Cardiac muscle cell (in vitro differentiated cells and primary cell): Measurements from ENCODE around the gene BNC2. TPM values are rescaled to one million over a fixed set of nuclear protein-coding genes. Genes with fewer than 3 reads are reported as not detected.

Experiments used
- DNase-seq, 2 donors: peaks; one replicate each; pipeline versions ENCODE4 v3.0.0 to v3.0.0-alpha.2; 2010 to 2017; ENCODE audit warnings: low read depth in 1 of 2, low spot score in 1 of 2
- H3K27ac ChIP-seq: fragments of 200-600 bp; sonication (generic); 2 replicates; pipeline ENCODE4 v1.5.1; 2016
- H3K27me3 ChIP-seq: fragments of 200-600 bp; sonication (generic); 2 replicates; pipeline ENCODE4 v1.6.0; 2016; ENCODE audit warnings: control low read depth
- H3K36me3 ChIP-seq: fragments of 200-600 bp; sonication (generic); 2 replicates; pipeline ENCODE4 v1.5.1; 2016; ENCODE audit warnings: control low read depth
- H3K4me1 ChIP-seq: fragments of 200-600 bp; sonication (generic); 2 replicates; pipeline ENCODE4 v1.8.1; 2017; ENCODE audit warnings: low read depth, mild to moderate bottlenecking, mixed run types
- H3K4me3 ChIP-seq: fragments of 200-600 bp; sonication (generic); 2 replicates; pipeline ENCODE4 v1.5.1; 2016; ENCODE audit warnings: mild to moderate bottlenecking
- H3K9me3 ChIP-seq: fragments of 200-600 bp; sonication (generic); 2 replicates; pipeline ENCODE4 v1.5.1; 2017; ENCODE audit warnings: low read depth, mild to moderate bottlenecking, control low read depth
- CTCF ChIP-seq: IDR thresholded peaks from 2 replicates; pipeline ENCODE4 v1.5.1; 2012; ENCODE audit warnings: low read depth, mild to moderate bottlenecking, low read length
- polyA plus RNA-seq: library from polyadenylated mRNA; unstranded; fragments of >200 nt; fragmentation: Nextera tagmentation; extraction: Ambion mirVana; gene quantifications from 2 replicates; pipeline ENCODE4 v1.2.1, GENCODE V29; 2016
- total RNA-seq: library from RNA; depleted of rRNA; stranded (reverse); fragments of >200 nt; gene quantifications from 2 replicates; pipeline ENCODE4 v1.2.3, GENCODE V29; 2016

BNC2 gene
- total and polyA plus RNA-seq, 2 experiments from 2014 or later = 0.54 to 0.55 TPM

GRCh38 chr9:16505199-16505598, 365.3 kb downstream of the BNC2 start:
- no peak overlapping the region for H3K27ac ChIP-seq
- H3K4me3 ChIP-seq = no peak overlapping the region
- H3K27me3 ChIP-seq = no peaks in the 10 kb centered on the region
- TF ChIP-seq CTCF = no peak
- H3K36me3 ChIP-seq = no peaks in the 10 kb centered on the region
- DNase-seq = peak in 1 of 2 donors; percentile 52
- no peaks in the 10 kb centered on the region for H3K9me3 ChIP-seq
- no peaks in the 10 kb centered on the region for H3K4me1 ChIP-seq

GRCh38 chr9:16501726-16502125, 368.7 kb downstream of the BNC2 start:
- H3K4me1 ChIP-seq = no peaks in the 10 kb centered on the region
- H3K27ac ChIP-seq = no peak overlapping the region
- H3K9me3 ChIP-seq = no peaks in the 10 kb centered on the region
- TF ChIP-seq CTCF = no peak
- H3K36me3 ChIP-seq = no peaks in the 10 kb centered on the region
- no peaks in the 10 kb centered on the region for H3K27me3 ChIP-seq
- no peak for DNase-seq
- H3K4me3 ChIP-seq = no peak overlapping the region

GRCh38 chr9:16501141-16501540, 369.3 kb downstream of the BNC2 start:
- Histone ChIP-seq H3K4me3 (no peak overlapping the region), H3K4me1 (no peaks in the 10 kb centered on the region), H3K27ac (no peak overlapping the region), H3K27me3 (no peaks in the 10 kb centered on the region), H3K36me3 (no peaks in the 10 kb centered on the region), H3K9me3 (no peaks in the 10 kb centered on the region)
- TF ChIP-seq CTCF = no peak
- DNase-seq = peak in 1 of 2 donors; percentile 44

GRCh38 chr9:16500386-16500785, 370.1 kb downstream of the BNC2 start:
- Histone ChIP-seq H3K9me3 (no peaks in the 10 kb centered on the region), H3K27ac (no peak overlapping the region), H3K4me1 (no peaks in the 10 kb centered on the region), H3K27me3 (no peaks in the 10 kb centered on the region), H3K36me3 (no peaks in the 10 kb centered on the region), H3K4me3 (no peak overlapping the region)
- no peak for DNase-seq
- TF ChIP-seq CTCF = no peak

GRCh38 chr9:16499892-16500291, 370.6 kb downstream of the BNC2 start:
- Histone ChIP-seq H3K27me3 (no peaks in the 10 kb centered on the region), H3K4me1 (no peaks in the 10 kb centered on the region), H3K27ac (no peak overlapping the region), H3K9me3 (no peaks in the 10 kb centered on the region), H3K4me3 (no peak overlapping the region), H3K36me3 (no peaks in the 10 kb centered on the region)
- TF ChIP-seq CTCF = no peak
- DNase-seq = no peak

- Histone ChIP-seq H3K36me3 (no peaks in the 10 kb centered on the region), H3K4me1 (no peaks in the 10 kb centered on the region), H3K9me3 (no peaks in the 10 kb centered on the region), H3K4me3 (no peak overlapping the region), H3K27ac (no peak overlapping the region), H3K27me3 (no peaks in the 10 kb centered on the region)
- TF ChIP-seq CTCF = no peak
- no peak for DNase-seq
These were observed 373.6 kb downstream of the BNC2 start for GRCh38 chr9:16496908-16497307.
